Fibroblast of the aortic adventitia (primary cell): ENCODE results near the gene MRFAP1L1. TPM values are rescaled to one million over a fixed set of nuclear protein-coding genes. Genes with fewer than 3 reads are reported as not detected.
A peak's percentile ranks its signal among the peaks of the same experiment; 100 is the strongest.

ENCODE experiments used
- DNase-seq: peaks from one replicate; pipeline ENCODE4 v3.0.0-alpha.2; 2010; ENCODE audit warnings: low read depth
- H3K4me3 ChIP-seq: 2 replicates; pipeline ENCODE4 v1.5.1; 2011; ENCODE audit warnings: low read depth, mild to moderate bottlenecking, control low read depth, low read length, moderate library complexity
- total RNA-seq: library from RNA; depleted of rRNA; stranded (reverse); fragments of >200 nt; gene quantifications from 2 replicates; pipeline ENCODE4 v1.2.3, GENCODE V29; 2012; ENCODE audit warnings: low replicate concordance
- TF ChIP-seq, protein P1 (sequence below): IDR thresholded peaks from 2 replicates; pipeline ENCODE4 v1.5.1; 2011; ENCODE audit warnings: mild to moderate bottlenecking, low read length, control low read depth, inconsistent platforms; ENCODE audit not compliant: insufficient read depth

The MRFAP1L1 gene
- total RNA-seq, 1 donor, result 48.8 TPM

DNA sequence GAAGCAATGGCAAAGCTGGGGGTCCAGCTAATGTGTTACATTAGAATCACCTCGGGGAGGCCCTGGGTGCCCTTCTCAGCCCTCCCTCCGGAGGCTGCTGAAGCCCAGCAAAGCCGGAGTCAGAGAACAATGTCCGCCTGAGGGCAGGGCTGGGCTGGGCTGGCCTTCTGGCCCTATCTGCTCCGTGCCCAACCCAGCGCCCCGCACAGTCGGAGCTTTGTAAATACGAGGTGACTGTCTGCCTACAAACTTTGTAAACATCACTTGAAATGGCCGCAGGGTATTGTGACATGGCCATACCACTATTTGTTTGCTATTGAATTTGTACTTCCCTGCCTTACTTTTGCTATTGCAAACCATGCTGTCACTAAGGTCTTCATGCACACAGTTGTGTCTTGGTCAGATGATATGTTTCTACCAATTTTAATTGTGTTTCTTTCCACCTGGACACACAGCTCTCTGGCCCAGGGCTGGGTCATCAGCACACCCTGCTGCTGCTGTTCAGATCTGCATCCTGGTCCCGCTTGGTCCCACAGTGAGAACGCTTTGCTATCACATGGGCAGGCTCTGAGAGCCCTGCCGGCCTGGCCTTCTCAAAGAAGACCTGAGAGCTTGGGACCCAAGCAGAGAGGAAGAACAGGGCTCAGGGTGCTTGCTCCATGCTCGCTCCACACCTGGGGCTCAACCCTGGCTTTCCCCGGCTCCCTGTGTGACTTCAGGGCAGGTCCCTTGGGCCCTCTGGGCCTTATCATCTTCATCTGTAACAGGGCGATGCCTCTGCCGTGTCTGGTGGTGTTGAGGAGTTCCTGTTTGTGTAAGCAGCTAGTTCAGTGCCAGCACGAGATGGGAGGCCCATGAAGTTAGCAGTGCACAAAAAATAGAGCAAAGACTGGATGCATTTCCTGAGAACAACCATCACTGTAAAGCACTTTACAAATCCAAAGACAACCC lies 13.7 kb downstream of the MRFAP1L1 start:
- TF ChIP-seq, protein P1, sequence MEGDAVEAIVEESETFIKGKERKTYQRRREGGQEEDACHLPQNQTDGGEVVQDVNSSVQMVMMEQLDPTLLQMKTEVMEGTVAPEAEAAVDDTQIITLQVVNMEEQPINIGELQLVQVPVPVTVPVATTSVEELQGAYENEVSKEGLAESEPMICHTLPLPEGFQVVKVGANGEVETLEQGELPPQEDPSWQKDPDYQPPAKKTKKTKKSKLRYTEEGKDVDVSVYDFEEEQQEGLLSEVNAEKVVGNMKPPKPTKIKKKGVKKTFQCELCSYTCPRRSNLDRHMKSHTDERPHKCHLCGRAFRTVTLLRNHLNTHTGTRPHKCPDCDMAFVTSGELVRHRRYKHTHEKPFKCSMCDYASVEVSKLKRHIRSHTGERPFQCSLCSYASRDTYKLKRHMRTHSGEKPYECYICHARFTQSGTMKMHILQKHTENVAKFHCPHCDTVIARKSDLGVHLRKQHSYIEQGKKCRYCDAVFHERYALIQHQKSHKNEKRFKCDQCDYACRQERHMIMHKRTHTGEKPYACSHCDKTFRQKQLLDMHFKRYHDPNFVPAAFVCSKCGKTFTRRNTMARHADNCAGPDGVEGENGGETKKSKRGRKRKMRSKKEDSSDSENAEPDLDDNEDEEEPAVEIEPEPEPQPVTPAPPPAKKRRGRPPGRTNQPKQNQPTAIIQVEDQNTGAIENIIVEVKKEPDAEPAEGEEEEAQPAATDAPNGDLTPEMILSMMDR, result no peak
- no peak overlapping the region for H3K4me3 ChIP-seq
- DNase-seq, result no peak

DNA sequence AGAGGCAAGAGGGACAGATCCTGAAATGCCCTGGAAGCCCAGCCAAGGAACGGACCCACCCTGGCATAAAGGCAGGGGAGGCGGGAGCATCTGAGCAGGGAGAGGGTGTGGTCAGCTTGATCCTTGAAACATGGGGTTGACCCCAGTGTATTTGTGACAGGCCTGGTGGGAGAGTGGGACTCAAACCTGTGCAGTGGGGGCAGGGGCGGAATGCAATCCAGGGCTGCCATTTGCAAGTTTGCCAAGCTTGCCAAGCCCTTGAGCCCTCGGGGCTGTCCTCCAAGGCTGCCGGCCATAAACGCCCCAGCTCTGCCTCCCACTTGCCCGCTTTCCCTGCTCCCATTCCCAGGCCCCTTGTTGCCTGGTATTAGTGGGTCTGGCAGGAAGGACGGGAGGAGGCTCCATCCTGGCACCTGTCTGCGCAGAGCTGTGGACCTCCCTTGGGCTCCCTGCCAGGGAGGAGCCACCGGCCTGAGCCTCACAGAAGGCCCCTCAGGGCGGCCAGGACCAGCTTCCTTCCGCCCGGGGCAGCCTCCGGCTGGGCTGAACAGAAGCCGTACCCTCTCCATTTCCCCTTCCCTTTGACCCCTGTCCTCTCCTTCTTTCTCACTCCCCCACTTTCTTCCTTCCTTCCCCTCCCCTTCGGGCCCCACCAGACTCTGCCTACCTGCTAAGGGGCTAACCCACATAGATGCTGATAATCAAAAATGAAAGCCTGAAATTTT lies 15.3 kb downstream of the MRFAP1L1 start:
- no peak for DNase-seq
- TF ChIP-seq, protein P1, result no peak
- no peak overlapping the region for H3K4me3 ChIP-seq

DNA sequence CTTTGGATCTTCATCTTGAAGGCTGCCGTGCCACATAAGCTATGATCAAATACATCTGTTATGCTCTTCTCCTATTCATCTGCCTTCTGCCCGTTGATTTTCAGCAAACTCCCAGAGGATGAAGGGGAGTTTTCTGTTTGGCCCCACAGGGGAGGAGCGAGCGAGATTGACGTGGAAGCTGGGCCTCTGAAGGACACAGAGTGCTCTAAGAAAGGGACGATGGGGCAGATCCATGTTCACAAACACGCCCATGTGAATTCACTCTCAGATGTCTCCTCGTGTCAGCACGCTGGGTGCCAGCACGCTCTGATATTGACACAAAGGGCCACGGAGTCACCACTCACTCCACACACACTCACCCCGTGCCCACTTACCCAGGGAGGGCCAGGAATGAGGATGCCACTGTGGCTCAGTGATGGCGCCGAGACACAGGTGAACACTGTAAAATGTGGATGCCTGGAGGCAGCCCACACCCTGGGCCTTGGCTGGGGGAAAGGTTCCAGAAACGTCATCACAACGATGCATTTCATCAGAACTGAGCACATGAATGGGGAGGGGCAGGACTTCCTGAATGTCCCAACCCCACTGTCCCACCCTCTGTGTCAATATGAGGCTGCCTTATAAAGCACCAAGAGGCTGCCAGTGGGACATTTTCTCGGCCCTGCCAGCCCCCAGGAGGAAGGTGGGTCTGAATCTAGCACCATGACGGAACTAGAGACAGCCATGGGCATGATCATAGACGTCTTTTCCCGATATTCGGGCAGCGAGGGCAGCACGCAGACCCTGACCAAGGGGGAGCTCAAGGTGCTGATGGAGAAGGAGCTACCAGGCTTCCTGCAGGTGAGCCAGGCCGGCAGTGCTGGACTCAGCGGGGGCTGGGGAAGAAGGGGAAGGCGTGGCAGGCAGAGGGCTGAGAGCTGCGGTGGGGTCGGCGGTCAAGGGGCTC lies 16.2 kb downstream of the MRFAP1L1 start, which contains the start of gene S100P:
Gene S100P (plus strand): TSS at position 648 of the 946 bp plus-strand sequence. CDS start 55 bp downstream, at position 703.
- H3K4me3 ChIP-seq, result no peak within 1 kb of the TSS
- TF ChIP-seq, protein P1, result no peak
- no peak for DNase-seq

DNA sequence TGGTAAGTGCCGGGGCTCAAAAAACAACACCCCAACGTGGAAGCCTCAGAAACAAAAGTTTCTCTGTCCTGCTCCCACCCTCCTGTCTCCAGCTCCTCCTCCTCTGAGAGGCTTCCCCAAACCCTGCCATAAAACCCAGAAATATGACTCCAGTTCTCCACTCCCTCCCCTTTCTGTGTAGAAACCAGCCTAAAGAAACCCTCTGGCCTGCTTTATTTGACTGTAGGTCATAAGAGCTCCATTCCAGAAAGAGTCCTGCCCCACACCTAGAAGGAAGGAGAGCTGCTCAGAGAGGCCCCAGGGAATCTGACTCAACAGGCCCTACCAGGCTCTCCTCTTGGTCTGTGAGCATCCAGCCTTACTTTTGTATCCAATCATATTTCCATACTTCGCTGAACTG lies 16.9 kb downstream of the MRFAP1L1 start:
- DNase-seq, result peak; percentile 9
- no peak overlapping the region for H3K4me3 ChIP-seq
- TF ChIP-seq, protein P1, result no peak

DNA sequence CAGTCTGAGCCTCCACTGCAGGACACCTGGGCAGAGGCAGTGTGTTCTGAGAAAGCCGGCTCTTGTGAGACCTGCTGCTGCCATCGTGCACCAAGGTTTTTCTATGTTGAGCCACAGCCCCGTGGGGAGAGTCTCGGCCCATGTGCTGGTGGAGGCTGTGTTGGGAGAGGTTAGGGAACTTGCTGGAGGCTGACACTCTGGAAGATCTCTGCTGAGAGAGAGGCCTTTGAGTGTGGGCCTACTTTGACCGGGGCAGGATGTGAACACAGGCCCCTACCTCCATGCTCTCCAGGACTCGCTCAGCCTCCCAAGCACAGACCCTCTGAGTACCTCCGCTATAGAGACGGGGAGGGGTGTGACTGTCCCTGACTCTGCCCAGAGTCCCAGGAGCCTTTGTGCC lies 17.3 kb downstream of the MRFAP1L1 start:
- H3K4me3 ChIP-seq, result no peak overlapping the region
- DNase-seq, result no peak
- TF ChIP-seq, protein P1, result no peak

DNA sequence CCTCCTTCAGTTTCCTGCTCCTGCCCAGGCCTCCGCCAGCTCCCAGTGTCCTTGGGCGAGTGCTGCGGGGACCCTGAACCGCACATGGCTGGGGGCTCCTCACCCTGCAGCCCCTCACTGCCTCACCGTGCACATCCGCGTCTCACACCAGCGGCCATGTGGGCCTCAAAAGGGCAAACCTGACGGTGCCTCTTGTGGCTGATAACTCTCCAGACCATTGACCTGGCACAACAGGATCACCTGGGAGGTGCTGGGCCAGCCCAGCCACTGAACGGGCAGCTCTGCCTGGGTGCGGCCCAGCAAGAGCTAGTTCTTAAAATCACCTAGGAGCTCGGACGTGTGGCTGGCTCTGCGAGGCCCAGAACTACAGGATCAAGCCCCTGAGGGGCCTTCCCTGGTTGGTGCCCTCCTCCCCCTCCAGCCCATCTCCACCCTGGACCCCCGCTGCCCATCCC lies 20.1 kb downstream of the MRFAP1L1 start:
- TF ChIP-seq, protein P1, result no peak
- H3K4me3 ChIP-seq, result no peak overlapping the region
- DNase-seq, result no peak
